ENCODE measurements around the gene PAIP2. TPM values are rescaled to one million over a fixed set of nuclear protein-coding genes. Genes with fewer than 3 reads are reported as not detected.
A peak's percentile ranks its signal among the peaks of the same experiment; 100 is the strongest.

The PAIP2 gene
- total RNA-seq, 1 donor from 2014 or later: 70.0 TPM

DNA sequence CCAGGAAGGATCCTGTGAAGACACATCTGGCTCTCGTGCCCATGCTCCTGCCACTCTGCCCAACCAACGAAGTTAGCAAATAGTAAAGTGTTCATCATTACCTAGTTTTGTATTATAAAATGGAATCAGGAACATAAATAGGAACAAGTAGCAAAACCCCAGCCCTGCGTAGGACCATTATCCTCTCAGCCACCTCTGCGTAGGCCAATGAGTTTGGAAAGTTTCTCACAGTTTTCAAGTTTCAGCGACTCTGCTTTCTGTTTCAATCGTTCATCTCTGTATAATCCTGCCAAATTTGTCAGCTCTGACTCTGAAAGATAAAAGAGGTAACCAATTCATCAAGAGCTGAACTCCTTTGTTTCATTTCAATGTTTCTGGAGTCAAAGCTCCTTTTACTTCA is 72.3 kb downstream of the PAIP2 start:
- TF ChIP-seq, protein P1, sequence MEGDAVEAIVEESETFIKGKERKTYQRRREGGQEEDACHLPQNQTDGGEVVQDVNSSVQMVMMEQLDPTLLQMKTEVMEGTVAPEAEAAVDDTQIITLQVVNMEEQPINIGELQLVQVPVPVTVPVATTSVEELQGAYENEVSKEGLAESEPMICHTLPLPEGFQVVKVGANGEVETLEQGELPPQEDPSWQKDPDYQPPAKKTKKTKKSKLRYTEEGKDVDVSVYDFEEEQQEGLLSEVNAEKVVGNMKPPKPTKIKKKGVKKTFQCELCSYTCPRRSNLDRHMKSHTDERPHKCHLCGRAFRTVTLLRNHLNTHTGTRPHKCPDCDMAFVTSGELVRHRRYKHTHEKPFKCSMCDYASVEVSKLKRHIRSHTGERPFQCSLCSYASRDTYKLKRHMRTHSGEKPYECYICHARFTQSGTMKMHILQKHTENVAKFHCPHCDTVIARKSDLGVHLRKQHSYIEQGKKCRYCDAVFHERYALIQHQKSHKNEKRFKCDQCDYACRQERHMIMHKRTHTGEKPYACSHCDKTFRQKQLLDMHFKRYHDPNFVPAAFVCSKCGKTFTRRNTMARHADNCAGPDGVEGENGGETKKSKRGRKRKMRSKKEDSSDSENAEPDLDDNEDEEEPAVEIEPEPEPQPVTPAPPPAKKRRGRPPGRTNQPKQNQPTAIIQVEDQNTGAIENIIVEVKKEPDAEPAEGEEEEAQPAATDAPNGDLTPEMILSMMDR (IDR thresholded peaks at IDR 0.05): no peak
- ATAC-seq (no peak), DNase-seq (no peak)
- Histone ChIP-seq H3K36me3 (peaks cover 11% of the 10 kb centered on the region), H3K27ac (no peak overlapping the region), H3K4me1 (peaks cover 18% of the 10 kb centered on the region), H3K4me3 (no peak overlapping the region), H3K27me3 (no peaks in the 10 kb centered on the region), H3K9me3 (no peaks in the 10 kb centered on the region)
- intact Hi-C loops (cut with DNase I): no loop called here

DNA sequence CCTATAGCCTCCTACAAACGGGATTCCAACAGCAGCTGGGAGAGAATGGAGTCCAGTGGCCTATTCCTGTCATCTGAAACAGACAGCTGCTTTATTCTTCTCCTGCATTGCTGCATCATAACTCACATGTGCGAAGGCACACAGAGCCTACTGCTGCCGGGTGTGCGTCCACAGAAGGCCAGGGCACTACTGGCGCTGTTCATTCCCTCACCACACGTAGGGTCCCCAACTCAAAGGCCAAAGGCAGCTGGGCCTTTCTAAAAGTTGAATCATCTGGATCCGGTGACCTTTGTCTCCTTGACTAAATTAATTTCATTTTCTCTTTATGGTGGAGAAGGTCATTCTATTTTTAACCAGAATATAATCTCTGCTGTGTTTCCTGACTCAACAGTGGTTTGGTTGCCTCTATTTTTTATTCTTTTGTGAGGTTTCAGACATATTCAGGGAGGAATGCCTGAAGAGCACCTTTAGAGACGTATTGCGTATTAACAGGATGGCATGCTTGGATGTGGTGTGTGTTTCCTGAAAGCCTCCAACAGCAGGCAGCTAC is 73.0 kb downstream of the PAIP2 start:
- TF ChIP-seq, protein P1 (IDR thresholded peaks at IDR 0.05): no peak
- no peak for ATAC-seq
- no peak overlapping the region for H3K27ac ChIP-seq
- intact Hi-C loops (cut with DNase I): no loop called here
- DNase-seq: no peak
- H3K9me3 ChIP-seq: no peaks in the 10 kb centered on the region
- no peaks in the 10 kb centered on the region for H3K27me3 ChIP-seq
- peaks cover 14% of the 10 kb centered on the region for H3K36me3 ChIP-seq
- peaks cover 18% of the 10 kb centered on the region for H3K4me1 ChIP-seq
- H3K4me3 ChIP-seq: no peak overlapping the region

DNA sequence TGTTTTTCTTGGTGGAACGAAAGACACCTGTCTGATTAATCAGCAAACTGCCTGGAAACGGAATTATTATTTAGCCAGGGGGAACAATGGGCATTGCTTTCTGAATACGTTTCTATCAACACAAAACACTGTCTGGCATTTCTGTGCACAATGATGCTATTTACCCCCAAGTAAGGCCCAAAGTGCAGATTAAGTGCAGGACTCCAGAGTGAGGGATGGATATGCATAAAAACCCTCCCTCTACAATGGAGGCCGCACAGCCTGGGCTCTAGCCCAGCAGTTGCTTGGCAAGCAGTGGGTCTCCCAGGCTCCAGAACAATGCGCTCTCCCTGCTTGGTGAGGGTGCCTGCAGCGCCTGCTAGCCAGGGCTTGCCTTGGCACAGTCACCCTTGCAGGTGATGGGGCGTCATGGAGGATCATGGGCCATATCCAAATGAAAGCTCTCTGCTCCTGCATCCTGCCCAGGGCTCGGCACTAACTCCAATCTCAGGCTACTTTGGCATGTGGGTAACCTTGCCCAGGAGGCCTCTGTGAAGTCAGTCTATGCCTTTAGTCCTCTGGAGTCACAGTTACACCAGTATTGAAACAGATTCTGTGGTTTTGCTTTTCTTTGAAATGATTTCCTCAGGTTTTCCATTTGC is 73.7 kb downstream of the PAIP2 start:
- no peak for ATAC-seq
- Histone ChIP-seq H3K27me3 (no peaks in the 10 kb centered on the region), H3K27ac (no peak overlapping the region), H3K4me3 (no peak overlapping the region), H3K9me3 (no peaks in the 10 kb centered on the region), H3K36me3 (peaks cover 14% of the 10 kb centered on the region), H3K4me1 (peaks cover 18% of the 10 kb centered on the region)
- TF ChIP-seq, protein P1 (IDR thresholded peaks at IDR 0.05): no peak
- DNase-seq: no peak
- intact Hi-C loops (cut with DNase I): no loop called here

DNA sequence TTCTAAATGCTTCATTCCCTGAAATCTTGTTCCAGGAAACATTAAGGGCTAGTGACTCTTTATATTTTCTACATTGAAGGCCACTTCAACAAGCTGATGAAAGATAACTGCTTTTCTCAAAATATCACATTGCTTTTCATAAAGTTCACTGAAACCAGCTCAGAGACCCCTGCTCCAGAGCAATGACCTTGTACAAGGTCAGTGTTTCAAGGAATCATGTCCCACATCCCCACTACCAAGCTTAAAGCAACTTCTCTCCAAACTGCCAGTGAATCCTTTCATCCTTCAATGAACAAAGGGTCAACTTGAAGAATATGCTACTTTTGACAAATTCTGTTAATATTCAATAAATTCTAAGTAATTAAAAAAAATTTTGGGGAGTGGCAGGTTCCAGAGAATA is 74.2 kb downstream of the PAIP2 start:
- no peaks in the 10 kb centered on the region for H3K9me3 ChIP-seq
- no peak overlapping the region for H3K27ac ChIP-seq
- peaks cover 18% of the 10 kb centered on the region for H3K4me1 ChIP-seq
- peaks cover 14% of the 10 kb centered on the region for H3K36me3 ChIP-seq
- intact Hi-C loops (cut with DNase I): no loop called here
- TF ChIP-seq, protein P1 (IDR thresholded peaks at IDR 0.05): no peak
- H3K27me3 ChIP-seq: no peaks in the 10 kb centered on the region
- ATAC-seq: no peak
- no peak overlapping the region for H3K4me3 ChIP-seq
- DNase-seq: no peak

DNA sequence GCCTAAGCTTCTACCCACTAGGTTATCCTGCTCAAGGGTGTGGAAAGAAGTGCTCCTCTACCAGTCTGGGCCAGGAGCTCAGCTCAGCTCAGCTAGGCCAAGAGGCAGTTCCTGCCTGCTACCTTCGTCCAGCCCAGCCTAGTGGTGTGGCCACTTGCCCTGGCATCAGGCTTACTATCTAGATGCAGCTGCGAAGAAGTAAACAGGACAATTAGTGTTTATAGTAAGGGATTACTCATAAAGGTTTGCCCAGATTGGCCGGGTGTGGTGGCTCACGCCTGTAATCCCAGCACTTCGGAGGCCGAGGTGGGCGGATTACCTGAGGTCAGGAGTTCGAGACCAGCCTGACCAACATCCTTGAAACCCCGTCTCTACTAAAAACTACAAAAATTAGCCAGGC is 75.0 kb downstream of the PAIP2 start:
- peaks cover 20% of the 10 kb centered on the region for H3K36me3 ChIP-seq
- intact Hi-C loops (cut with DNase I): no loop called here
- H3K27me3 ChIP-seq: no peaks in the 10 kb centered on the region
- ATAC-seq (peak; percentile 34), DNase-seq (no peak)
- H3K4me3 ChIP-seq: no peak overlapping the region
- H3K4me1 ChIP-seq: peaks cover 18% of the 10 kb centered on the region
- TF ChIP-seq, protein P1 (IDR thresholded peaks at IDR 0.05): no peak
- H3K27ac ChIP-seq: no peak overlapping the region
- H3K9me3 ChIP-seq: no peaks in the 10 kb centered on the region

Measured in upper lobe of right lung (tissue), 1 donor.